Testis (tissue), 3 donors: ENCODE results near the gene FBXO46. TPM values are rescaled to one million over a fixed set of nuclear protein-coding genes. Genes with fewer than 3 reads are reported as not detected.

Experiments used
- DNase-seq: peaks from one replicate; pipeline ENCODE4 v3.0.0-alpha.2; 2019
- H3K27ac ChIP-seq, 2 donors: fragments of 200-600 bp; sonication (generic); one replicate each; pipeline ENCODE4 v1.5.1; 2019
- H3K27me3 ChIP-seq: fragments of 200-600 bp; sonication (generic); one replicate; pipeline ENCODE4 v1.5.1; 2019
- H3K36me3 ChIP-seq: fragments of 200-600 bp; sonication (generic); one replicate; pipeline ENCODE4 v1.5.1; 2017; ENCODE audit warnings: low read depth; ENCODE audit errors: missing control alignments
- H3K4me1 ChIP-seq: fragments of 200-600 bp; sonication (generic); one replicate; pipeline ENCODE4 v1.5.1; 2019
- H3K4me3 ChIP-seq, 2 donors: fragments of 200-600 bp; sonication (generic); one replicate each; pipeline ENCODE4 v1.5.1; 2017 to 2019
- H3K9me3 ChIP-seq: fragments of 200-600 bp; sonication (generic); one replicate; pipeline ENCODE4 v1.5.1; 2017
- CTCF ChIP-seq, 3 experiments: fragments of 450-650 bp in 2 of 3; fragments of 200-600 bp in 1 of 3; sonication (generic) in 1 of 3; IDR thresholded peaks; one replicate each; pipeline ENCODE4 v1.5.1; 2016 to 2019; ENCODE audit warnings: antibody characterized with exemption in 3 of 3, mild to moderate bottlenecking in 2 of 3, moderate library complexity in 1 of 3
- POLR2A ChIP-seq: fragments of 450-650 bp; IDR thresholded peaks from one replicate; pipeline ENCODE4 v1.6.1; 2017; ENCODE audit warnings: antibody characterized with exemption, mild to moderate bottlenecking, moderate library complexity
- WGBS, 2 donors: methylation state at CpG; one replicate each; pipeline ENCODE4 v1.1.5; 2018; 5-methylcytosine and 5-hydroxymethylcytosine counted together
- intact Hi-C: fragments of 100-400 bp; cut with DNase I; formaldehyde crosslinking; loops from one replicate; pipeline ENCODE4 v1.15.1; 2023; ENCODE audit warnings: low total_unique reads
- polyA plus RNA-seq: library from polyadenylated mRNA; stranded (reverse); fragments of 350-450 nt; fragmentation: Illumina TruSeq; extraction: RNeasy Lipid Tissue Mini Kit (QIAGEN cat#74804); gene quantifications from one replicate; pipeline ENCODE4 v1.2.3, GENCODE V29; 2014; ENCODE audit warnings: low read depth, low replicate concordance; ENCODE audit not compliant: insufficient read depth
- total RNA-seq, 2 donors: library from RNA; depleted of rRNA; stranded (reverse); fragments of >200 nt; gene quantifications; one replicate each; pipeline ENCODE4 v1.2.3, GENCODE V29; 2016

Gene FBXO46
- total and polyA plus RNA-seq, 3 donors from 2014 or later = 20.1 to 24.2 (median 22.4) TPM

GRCh38 chr19:45747513-45747912 is 16.8 kb upstream of the FBXO46 start:
- Histone ChIP-seq H3K9me3 (no peaks in the 10 kb centered on the region), H3K27me3 (no peaks in the 10 kb centered on the region), H3K4me1 (no peaks in the 10 kb centered on the region), H3K27ac (no peak overlapping the region), H3K4me3 (no peak overlapping the region), H3K36me3 (no peaks in the 10 kb centered on the region)
- TF ChIP-seq CTCF (IDR thresholded peaks at IDR 0.05) = no peak
- TF ChIP-seq POLR2A = no peak
- DNase-seq = no peak
- WGBS, 2 donors = 77 to 82% methylated on average over 5 of the region's 5 CpGs
- intact Hi-C loops = no loop called here

- TF ChIP-seq CTCF (IDR thresholded peaks at IDR 0.05) = no peak
- no peak for TF ChIP-seq POLR2A
- intact Hi-C loops = no loop called here
- no peak overlapping the region for H3K27ac ChIP-seq
- H3K36me3 ChIP-seq = no peaks in the 10 kb centered on the region
- H3K4me1 ChIP-seq = no peaks in the 10 kb centered on the region
- no peaks in the 10 kb centered on the region for H3K27me3 ChIP-seq
- H3K4me3 ChIP-seq = no peak overlapping the region
- no peaks in the 10 kb centered on the region for H3K9me3 ChIP-seq
- WGBS, 2 donors = 78 to 86% methylated on average over 5 of the region's 5 CpGs
- no peak for DNase-seq
Measured at GRCh38 chr19:45746866-45747265, 16.2 kb upstream of the FBXO46 start.

- TF ChIP-seq POLR2A = no peak
- no peak for TF ChIP-seq CTCF (IDR thresholded peaks at IDR 0.05)
- intact Hi-C loops = no loop called here
- no peak for DNase-seq
- H3K27ac ChIP-seq = no peak overlapping the region
- H3K4me3 ChIP-seq = no peak overlapping the region
- no peaks in the 10 kb centered on the region for H3K4me1 ChIP-seq
- no peaks in the 10 kb centered on the region for H3K36me3 ChIP-seq
- no peaks in the 10 kb centered on the region for H3K27me3 ChIP-seq
- 84 to 86% methylated on average over 6 of the region's 6 CpGs for WGBS, 2 donors
- no peaks in the 10 kb centered on the region for H3K9me3 ChIP-seq
Measured at GRCh38 chr19:45745606-45746005, 14.9 kb upstream of the FBXO46 start.

GRCh38 chr19:45742969-45743368 is 12.3 kb upstream of the FBXO46 start:
- no peaks in the 10 kb centered on the region for H3K9me3 ChIP-seq
- H3K27ac ChIP-seq = no peak overlapping the region
- H3K27me3 ChIP-seq = no peaks in the 10 kb centered on the region
- no peaks in the 10 kb centered on the region for H3K4me1 ChIP-seq
- TF ChIP-seq POLR2A = no peak
- no peak for TF ChIP-seq CTCF (IDR thresholded peaks at IDR 0.05)
- no peak for DNase-seq
- H3K36me3 ChIP-seq = no peaks in the 10 kb centered on the region
- intact Hi-C loops = no loop called here
- 60 to 64% methylated on average over 4 of the region's 4 CpGs for WGBS, 2 donors
- no peak overlapping the region for H3K4me3 ChIP-seq
